ENCODE results near the gene C9. TPM values are rescaled to one million over a fixed set of nuclear protein-coding genes. Genes with fewer than 3 reads are reported as not detected.

C9 gene
- total and polyA plus RNA-seq, 5 donors = 0.70 TPM; not detected in 4

GRCh38 chr5:39399135-39400036 lies 35.1 kb upstream of the C9 start:
- 44% methylated on average over 1 of the region's 1 CpG for WGBS
- peaks cover 1% of the 10 kb centered on the region for H3K4me1 ChIP-seq (ENCODE audit: control insufficient read depth, insufficient read depth, low read length)
- no peak overlapping the region for H3K4me3 ChIP-seq (ENCODE audit: low read length)
- intact Hi-C loops (cut with DNase I) = no loop called here
- peak overlapping the region; percentile 58 for H3K27ac ChIP-seq (ENCODE audit: low read length)
- no peak for DNase-seq
- H3K27me3 ChIP-seq (ENCODE audit: control insufficient read depth, insufficient read depth) = no peaks in the 10 kb centered on the region
- ATAC-seq = peak; percentile 94 to 95
- H3K9me3 ChIP-seq (ENCODE audit: control insufficient read depth, low read length) = peaks cover 10% of the 10 kb centered on the region

GRCh38 chr5:39396843-39397242 lies 32.5 kb upstream of the C9 start:
- peaks cover 1% of the 10 kb centered on the region for H3K4me1 ChIP-seq (ENCODE audit: control insufficient read depth, insufficient read depth, low read length)
- WGBS = 90% methylated on average over 3 of the region's 3 CpGs
- H3K4me3 ChIP-seq (ENCODE audit: low read length) = no peak overlapping the region
- H3K27ac ChIP-seq (ENCODE audit: low read length) = no peak overlapping the region
- no peaks in the 10 kb centered on the region for H3K27me3 ChIP-seq (ENCODE audit: control insufficient read depth, insufficient read depth)
- no peak for ATAC-seq
- intact Hi-C loops (cut with DNase I) = no loop called here
- H3K9me3 ChIP-seq (ENCODE audit: control insufficient read depth, low read length) = peaks cover 10% of the 10 kb centered on the region
- DNase-seq = no peak

GRCh38 chr5:39395521-39395920 lies 31.2 kb upstream of the C9 start:
- no peaks in the 10 kb centered on the region for H3K27me3 ChIP-seq (ENCODE audit: control insufficient read depth, insufficient read depth)
- ATAC-seq = no peak
- H3K4me3 ChIP-seq (ENCODE audit: low read length) = no peak overlapping the region
- peaks cover 7% of the 10 kb centered on the region for H3K9me3 ChIP-seq (ENCODE audit: control insufficient read depth, low read length)
- intact Hi-C loops (cut with DNase I) = no loop called here
- peaks cover 1% of the 10 kb centered on the region for H3K4me1 ChIP-seq (ENCODE audit: control insufficient read depth, insufficient read depth, low read length)
- no peak for DNase-seq
- H3K27ac ChIP-seq (ENCODE audit: low read length) = no peak overlapping the region

- H3K9me3 ChIP-seq (ENCODE audit: control insufficient read depth, low read length) = peaks cover 7% of the 10 kb centered on the region
- H3K4me1 ChIP-seq (ENCODE audit: control insufficient read depth, insufficient read depth, low read length) = peaks cover 1% of the 10 kb centered on the region
- WGBS = 64% methylated on average over 3 of the region's 3 CpGs
- intact Hi-C loops (cut with DNase I) = no loop called here
- DNase-seq = no peak
- H3K4me3 ChIP-seq (ENCODE audit: low read length) = no peak overlapping the region
- H3K27ac ChIP-seq (ENCODE audit: low read length) = no peak overlapping the region
- no peak for ATAC-seq
- no peaks in the 10 kb centered on the region for H3K27me3 ChIP-seq (ENCODE audit: control insufficient read depth, insufficient read depth)
Observed at GRCh38 chr5:39394946-39395345, 30.7 kb upstream of the C9 start.

GRCh38 chr5:39390945-39391344 lies 26.6 kb upstream of the C9 start:
- intact Hi-C loops (cut with DNase I) = no loop called here
- Histone ChIP-seq H3K27ac (ENCODE audit: low read length) (no peak overlapping the region), H3K9me3 (ENCODE audit: control insufficient read depth, low read length) (peaks cover 1% of the 10 kb centered on the region), H3K4me3 (ENCODE audit: low read length) (no peak overlapping the region), H3K4me1 (ENCODE audit: control insufficient read depth, insufficient read depth, low read length) (peaks cover 1% of the 10 kb centered on the region), H3K27me3 (ENCODE audit: control insufficient read depth, insufficient read depth) (no peaks in the 10 kb centered on the region)
- WGBS = 97% methylated on average over 3 of the region's 3 CpGs
- DNase-seq (no peak), ATAC-seq (no peak)

- intact Hi-C loops (cut with DNase I) = no loop called here
- no peaks in the 10 kb centered on the region for H3K27me3 ChIP-seq (ENCODE audit: control insufficient read depth, insufficient read depth)
- WGBS = 90% methylated on average over 2 of the region's 2 CpGs
- no peak overlapping the region for H3K4me3 ChIP-seq (ENCODE audit: low read length)
- no peaks in the 10 kb centered on the region for H3K4me1 ChIP-seq (ENCODE audit: control insufficient read depth, insufficient read depth, low read length)
- DNase-seq (no peak), ATAC-seq (no peak)
- no peaks in the 10 kb centered on the region for H3K9me3 ChIP-seq (ENCODE audit: control insufficient read depth, low read length)
- no peak overlapping the region for H3K27ac ChIP-seq (ENCODE audit: low read length)
Observed at GRCh38 chr5:39387293-39387692, 23.0 kb upstream of the C9 start.

GRCh38 chr5:39384271-39384670 lies 20.0 kb upstream of the C9 start:
- no peaks in the 10 kb centered on the region for H3K4me1 ChIP-seq (ENCODE audit: control insufficient read depth, insufficient read depth, low read length)
- no peaks in the 10 kb centered on the region for H3K9me3 ChIP-seq (ENCODE audit: control insufficient read depth, low read length)
- intact Hi-C loops (cut with DNase I) = no loop called here
- H3K27ac ChIP-seq (ENCODE audit: low read length) = no peak overlapping the region
- WGBS = 87% methylated on average over 1 of the region's 1 CpG
- H3K27me3 ChIP-seq (ENCODE audit: control insufficient read depth, insufficient read depth) = no peaks in the 10 kb centered on the region
- no peak for ATAC-seq
- no peak for DNase-seq
- H3K4me3 ChIP-seq (ENCODE audit: low read length) = no peak overlapping the region

GRCh38 chr5:39381376-39381775 lies 17.1 kb upstream of the C9 start:
- ATAC-seq (no peak), DNase-seq (no peak)
- intact Hi-C loops (cut with DNase I) = no loop called here
- Histone ChIP-seq H3K27ac (ENCODE audit: low read length) (no peak overlapping the region), H3K4me3 (ENCODE audit: low read length) (no peak overlapping the region), H3K27me3 (ENCODE audit: control insufficient read depth, insufficient read depth) (no peaks in the 10 kb centered on the region), H3K9me3 (ENCODE audit: control insufficient read depth, low read length) (no peaks in the 10 kb centered on the region), H3K4me1 (ENCODE audit: control insufficient read depth, insufficient read depth, low read length) (no peaks in the 10 kb centered on the region)
- WGBS = 90% methylated on average over 3 of the region's 3 CpGs

- Histone ChIP-seq H3K9me3 (ENCODE audit: control insufficient read depth, low read length) (no peaks in the 10 kb centered on the region), H3K27ac (ENCODE audit: low read length) (no peak overlapping the region), H3K27me3 (ENCODE audit: control insufficient read depth, insufficient read depth) (no peaks in the 10 kb centered on the region), H3K4me1 (ENCODE audit: control insufficient read depth, insufficient read depth, low read length) (no peaks in the 10 kb centered on the region), H3K4me3 (ENCODE audit: low read length) (no peak overlapping the region)
- intact Hi-C loops (cut with DNase I) = loop anchor here in 2 of 4 donors (5.0 kb wide), 2 partner anchors 168 to 193 kb away; no protein-coding TSS in a partner anchor
- DNase-seq (no peak), ATAC-seq (peak in 1 of 2 donors; percentile 44)
- 73% methylated on average over 3 of the region's 3 CpGs for WGBS
Observed at GRCh38 chr5:39379693-39380092, 15.4 kb upstream of the C9 start.

GRCh38 chr5:39377613-39378012 lies 13.3 kb upstream of the C9 start:
- WGBS = 55% methylated on average over 2 of the region's 2 CpGs
- Histone ChIP-seq H3K27ac (ENCODE audit: low read length) (no peak overlapping the region), H3K4me3 (ENCODE audit: low read length) (no peak overlapping the region), H3K4me1 (ENCODE audit: control insufficient read depth, insufficient read depth, low read length) (no peaks in the 10 kb centered on the region), H3K27me3 (ENCODE audit: control insufficient read depth, insufficient read depth) (no peaks in the 10 kb centered on the region), H3K9me3 (ENCODE audit: control insufficient read depth, low read length) (no peaks in the 10 kb centered on the region)
- no peak for DNase-seq
- intact Hi-C loops (cut with DNase I) = loop anchor here in 3 of 4 donors (2.0 to 5.0 kb wide), 3 partner anchors 165 to 195 kb away; no protein-coding TSS in a partner anchor
- ATAC-seq = no peak

- WGBS = 61% methylated on average over 3 of the region's 3 CpGs
- peak in 1 of 2 donors; percentile 79 for ATAC-seq
- intact Hi-C loops (cut with DNase I) = loop anchor here in 3 of 4 donors (2.0 to 5.0 kb wide), 3 partner anchors 166 to 196 kb away; no protein-coding TSS in a partner anchor
- no peak overlapping the region for H3K4me3 ChIP-seq (ENCODE audit: low read length)
- no peaks in the 10 kb centered on the region for H3K4me1 ChIP-seq (ENCODE audit: control insufficient read depth, insufficient read depth, low read length)
- no peaks in the 10 kb centered on the region for H3K9me3 ChIP-seq (ENCODE audit: control insufficient read depth, low read length)
- no peaks in the 10 kb centered on the region for H3K27me3 ChIP-seq (ENCODE audit: control insufficient read depth, insufficient read depth)
- DNase-seq = no peak
- no peak overlapping the region for H3K27ac ChIP-seq (ENCODE audit: low read length)
Observed at GRCh38 chr5:39376293-39376714, 12.0 kb upstream of the C9 start.

All from right cardiac atrium (tissue), 5 donors.